HEK293 (cell line): Measurements from ENCODE around the gene EXOC2.
A peak's percentile ranks its signal among the peaks of the same experiment; 100 is the strongest.

Experiments used
- BCL11A ChIP-seq: fragments of 450-650 bp; formaldehyde crosslinking; IDR thresholded peaks from 2 replicates; pipeline ENCODE4 v1.5.1; 2016; ENCODE audit warnings: low read depth, missing biosample characterization, missing genetic modification characterization
- CTCF ChIP-seq: fragments of 450-650 bp; formaldehyde crosslinking; IDR thresholded peaks from 2 replicates; pipeline ENCODE4 v1.5.1; 2016; ENCODE audit warnings: missing biosample characterization, missing genetic modification characterization
- KLF10 ChIP-seq: fragments of 450-650 bp; IDR thresholded peaks from 2 replicates; pipeline ENCODE4 v1.5.1; 2018; ENCODE audit warnings: missing biosample characterization, mild to moderate bottlenecking, missing genetic modification characterization
- KLF7 ChIP-seq: fragments of 450-650 bp; formaldehyde crosslinking; IDR thresholded peaks from 2 replicates; pipeline ENCODE4 v1.5.1; 2016; ENCODE audit warnings: missing biosample characterization, missing genetic modification characterization, borderline replicate concordance
- KLF8 ChIP-seq: fragments of 450-650 bp; formaldehyde crosslinking; IDR thresholded peaks from 2 replicates; pipeline ENCODE4 v1.5.1; 2016; ENCODE audit warnings: missing biosample characterization, missing genetic modification characterization
- SCRT1 ChIP-seq: fragments of 450-650 bp; formaldehyde crosslinking; IDR thresholded peaks from 2 replicates; pipeline ENCODE4 v1.5.1; 2016; ENCODE audit warnings: missing biosample characterization, missing genetic modification characterization, borderline replicate concordance
- SCRT2 ChIP-seq: fragments of 450-650 bp; formaldehyde crosslinking; IDR thresholded peaks from 2 replicates; pipeline ENCODE4 v1.5.1; 2016; ENCODE audit warnings: missing biosample characterization, missing genetic modification characterization
- ZBTB10 ChIP-seq: fragments of 450-650 bp; formaldehyde crosslinking; IDR thresholded peaks from 2 replicates; pipeline ENCODE4 v1.5.1; 2016; ENCODE audit warnings: missing biosample characterization, missing genetic modification characterization
- ZBTB11 ChIP-seq: fragments of 450-650 bp; formaldehyde crosslinking; conservative IDR thresholded peaks from 2 replicates; pipeline ENCODE4 v1.5.1; 2016; ENCODE audit warnings: low read depth, missing biosample characterization, missing genetic modification characterization
- ZBTB49 ChIP-seq: fragments of 450-650 bp; formaldehyde crosslinking; IDR thresholded peaks from 2 replicates; pipeline ENCODE4 v1.5.1; 2016; ENCODE audit warnings: missing biosample characterization, missing genetic modification characterization, low read depth
- ZBTB7A ChIP-seq: fragments of 450-650 bp; formaldehyde crosslinking; IDR thresholded peaks from 2 replicates; pipeline ENCODE4 v1.5.1; 2016; ENCODE audit warnings: low read depth, missing biosample characterization, missing genetic modification characterization
- ZFP41 ChIP-seq: fragments of 450-650 bp; formaldehyde crosslinking; IDR thresholded peaks from 2 replicates; pipeline ENCODE4 v1.5.1; 2016; ENCODE audit warnings: missing biosample characterization, missing genetic modification characterization, borderline replicate concordance
- ZNF169 ChIP-seq: fragments of 450-650 bp; formaldehyde crosslinking; IDR thresholded peaks from 2 replicates; pipeline ENCODE4 v1.5.1; 2016; ENCODE audit warnings: missing biosample characterization, missing genetic modification characterization
- ZNF223 ChIP-seq: fragments of 450-650 bp; formaldehyde crosslinking; IDR thresholded peaks from 2 replicates; pipeline ENCODE4 v1.5.1; 2016; ENCODE audit warnings: missing biosample characterization, missing genetic modification characterization
- ZNF280C ChIP-seq: fragments of 450-650 bp; formaldehyde crosslinking; IDR thresholded peaks from 2 replicates; pipeline ENCODE4 v1.5.1; 2016; ENCODE audit warnings: missing biosample characterization, missing genetic modification characterization
- ZNF311 ChIP-seq: fragments of 450-650 bp; formaldehyde crosslinking; IDR thresholded peaks from 2 replicates; pipeline ENCODE4 v1.5.1; 2017; ENCODE audit warnings: missing biosample characterization, missing genetic modification characterization, borderline replicate concordance
- ZNF341 ChIP-seq: fragments of 450-650 bp; formaldehyde crosslinking; IDR thresholded peaks from 2 replicates; pipeline ENCODE4; 2016; ENCODE audit warnings: low read depth, missing biosample characterization, missing genetic modification characterization
- ZNF366 ChIP-seq: fragments of 450-650 bp; formaldehyde crosslinking; conservative IDR thresholded peaks from 2 replicates; pipeline ENCODE4 v1.5.1; 2016; ENCODE audit warnings: missing biosample characterization, missing genetic modification characterization
- ZNF449 ChIP-seq: fragments of 450-650 bp; formaldehyde crosslinking; IDR thresholded peaks from 2 replicates; pipeline ENCODE4 v1.5.1; 2017; ENCODE audit warnings: missing biosample characterization, mild to moderate bottlenecking, missing genetic modification characterization, moderate library complexity
- ZNF560 ChIP-seq: fragments of 450-650 bp; formaldehyde crosslinking; IDR thresholded peaks from 2 replicates; pipeline ENCODE4 v1.5.1; 2017; ENCODE audit warnings: missing biosample characterization, missing genetic modification characterization, borderline replicate concordance
- ZNF585B ChIP-seq: fragments of 450-650 bp; formaldehyde crosslinking; IDR thresholded peaks from 2 replicates; pipeline ENCODE4 v1.5.1; 2016; ENCODE audit warnings: missing biosample characterization, missing genetic modification characterization
- ZNF600 ChIP-seq: fragments of 450-650 bp; formaldehyde crosslinking; IDR thresholded peaks from 2 replicates; pipeline ENCODE4 v1.5.1; 2016; ENCODE audit warnings: missing biosample characterization, missing genetic modification characterization

Gene EXOC2

GRCh38 chr6:692858-693722 lies at the start of gene EXOC2 (continued):
- TF ChIP-seq ZNF280C (tag by site-specific recombination) (no peak), ZBTB10 (peak; percentile 82), ZNF560 (tag by site-specific recombination) (0 out of 2 replicates have a peak, but pooled peaks have one; percentile 46), ZNF366 (tag by site-specific recombination) (peak; percentile 86), KLF8 (tag by site-specific recombination) (peak; percentile 96), ZNF585B (tag by site-specific recombination) (no peak), ZBTB7A (tag by site-specific recombination) (no peak), ZBTB11 (peak; percentile 70), ZNF341 (tag by site-specific recombination) (peak; percentile 15; the same call in 1 of the 2 replicates), KLF7 (tag by site-specific recombination) (peak; percentile 95), ZNF223 (tag by site-specific recombination) (no peak), ZBTB49 (no peak), SCRT2 (tag by site-specific recombination) (peak; percentile 21; the same call in 1 of the 2 replicates), KLF10 (tag by site-specific recombination) (peak; percentile 66; the same call in 1 of the 2 replicates), ZFP41 (tag by site-specific recombination) (no peak), ZNF600 (tag by site-specific recombination) (peak; percentile 43; the same call in 1 of the 2 replicates), ZNF449 (tag by site-specific recombination) (0 out of 2 replicates have a peak, but pooled peaks have one; percentile 23), ZNF311 (tag by site-specific recombination) (no peak), SCRT1 (tag by site-specific recombination) (no peak), BCL11A (tag by site-specific recombination) (0 out of 2 replicates have a peak, but pooled peaks have one; percentile 51), CTCF (tag by site-specific recombination) (no peak), ZNF169 (tag by site-specific recombination) (no peak)
